A549 treated with CpdA at 1 μM for 4 hours (cell line): ENCODE results near the gene KNTC1. TPM values are rescaled to one million over a fixed set of nuclear protein-coding genes. Genes with fewer than 3 reads are reported as not detected.

Experiments used
- total RNA-seq: library from RNA; stranded (reverse); fragments of 200-300 nt; extraction: Qiagen RNA extraction; gene quantifications from 5 replicates; pipeline ENCODE4 v1.2.3, GENCODE V29; 2022; ENCODE audit warnings: low read depth

The KNTC1 gene
- 20.6 to 25.7 TPM (median 23.9 TPM) in 5 replicates for total RNA-seq

GRCh38 chr12:122526683-122527477, at the start of gene KNTC1, which contains the start of gene RSRC2:
Gene KNTC1, plus strand, starts transcription at chr12:122527249. Its CDS starts 2,815 bp downstream, at chr12:122530064.
Gene RSRC2, minus strand, starts transcription at chr12:122526936. Its CDS starts 83 bp downstream, at chr12:122526853.

GRCh38 chr12:122500685-122501488, 26.2 kb upstream of the KNTC1 start, which contains the start of gene ZCCHC8:
Gene ZCCHC8, minus strand, starts transcription at chr12:122500932. Its CDS starts 92 bp downstream, at chr12:122500840.

Other genes with a start within 250 kb of the KNTC1 start
- 44.5 to 65.3 TPM (median 49.0 TPM) in 5 replicates for gene CLIP1, start 104.6 kb upstream of the KNTC1 start, total RNA-seq
- 25.7 to 27.5 TPM (median 26.4 TPM) in 5 replicates for gene ZCCHC8, start 26.3 kb upstream of the KNTC1 start, total RNA-seq
- 52.3 to 76.3 TPM (median 56.7 TPM) in 5 replicates for gene RSRC2, start 313 bp upstream of the KNTC1 start, total RNA-seq
- gene HCAR2, start 176.1 kb downstream of the KNTC1 start, total RNA-seq, result 0.26 to 0.78 TPM (median 0.30 TPM) in 5 replicates
- gene HCAR3, start 189.6 kb downstream of the KNTC1 start, total RNA-seq, result 0.22 to 0.47 TPM (median 0.30 TPM) in 4 of 5 replicates, not detected in the other
- 0.02 to 0.05 TPM (median 0.03 TPM) in 4 of 5 replicates, not detected in the other for gene HCAR1, start 203.6 kb downstream of the KNTC1 start, total RNA-seq
- 57.1 to 71.4 TPM (median 60.7 TPM) in 5 replicates for gene DENR, start 225.6 kb downstream of the KNTC1 start, total RNA-seq
- gene CCDC62, start 247.3 kb downstream of the KNTC1 start, total RNA-seq, result 0.04 to 0.09 TPM (median 0.06 TPM) in 4 of 5 replicates, not detected in the other